TTC549 (cell line): ENCODE data around the gene SPIB.
A peak's percentile ranks its signal among the peaks of the same experiment; 100 is the strongest.
"Not testable (repeated sequence)": the region's sequence is repeated elsewhere in the genome, so short reads cannot be mapped to it uniquely, and the experiment has no call there.

Source experiments
- FAIRE-seq: peaks from 2 replicates; lab custom pipeline; 2012; peaks lifted over from hg19 to GRCh38; lab: Jason Lieb, UNC

SPIB gene

GRCh38 chr19:50418176-50419021 is at the start of gene SPIB:
Gene SPIB (plus strand): TSS chr19:50418938. CDS start chr19:50418963, 25 bp downstream.
- no peak for FAIRE-seq

DNA sequence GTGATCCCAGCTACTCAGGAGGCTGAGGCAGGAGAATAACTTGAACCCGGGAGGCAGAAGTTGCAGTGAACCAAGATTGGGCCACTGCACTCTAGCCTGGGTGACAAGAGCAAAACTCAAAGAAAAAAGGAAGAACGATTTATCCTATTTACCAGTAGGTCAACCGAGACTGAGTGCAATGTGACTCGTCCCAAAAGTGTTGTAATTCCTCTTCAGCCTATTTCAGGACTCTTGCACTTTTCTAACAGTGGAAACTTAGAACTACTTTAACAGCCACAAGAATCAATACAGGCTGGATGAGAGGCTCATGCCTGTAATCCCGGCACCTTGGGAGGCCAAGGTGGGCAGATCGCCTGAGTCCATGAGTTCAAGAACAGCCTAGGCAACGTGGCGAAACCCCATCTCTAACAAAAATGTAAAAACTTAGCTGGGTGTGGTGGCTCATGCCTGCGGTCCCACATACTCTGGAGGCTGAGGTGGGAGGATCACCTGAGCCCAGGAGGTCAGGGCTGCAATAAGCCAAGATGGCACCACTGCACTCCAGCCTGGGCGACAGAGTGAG is 46.7 kb upstream of the SPIB start:
- FAIRE-seq = no peak

- peak; percentile 29 for FAIRE-seq
These were observed 42.3 kb upstream of the SPIB start, which contains the start of gene NR1H2 for GRCh38 chr19:50376166-50377050. Gene NR1H2 (plus strand): TSS chr19:50376457. CDS start chr19:50377606, 1,149 bp downstream.

DNA sequence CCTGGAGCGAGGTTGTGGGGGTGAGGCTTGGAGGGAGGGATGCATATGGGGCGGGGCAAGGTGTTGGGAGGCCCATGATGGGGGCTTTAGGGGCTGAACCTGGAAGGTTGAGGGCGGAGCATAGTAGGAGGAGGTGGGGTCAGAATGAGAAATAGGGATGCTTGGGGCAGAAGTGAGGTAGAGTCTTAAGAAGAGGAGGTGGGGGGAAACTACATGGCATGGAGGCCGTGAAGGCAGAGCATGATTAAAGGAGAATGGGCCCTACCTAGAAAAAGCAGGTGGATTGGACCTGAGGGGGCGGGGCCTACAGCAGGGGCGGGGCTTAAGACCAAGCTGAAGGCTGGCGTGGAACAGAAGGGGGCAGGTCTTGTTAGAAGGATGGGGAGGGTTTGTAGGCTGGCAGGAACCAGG is 41.7 kb upstream of the SPIB start:
- no peak for FAIRE-seq

DNA sequence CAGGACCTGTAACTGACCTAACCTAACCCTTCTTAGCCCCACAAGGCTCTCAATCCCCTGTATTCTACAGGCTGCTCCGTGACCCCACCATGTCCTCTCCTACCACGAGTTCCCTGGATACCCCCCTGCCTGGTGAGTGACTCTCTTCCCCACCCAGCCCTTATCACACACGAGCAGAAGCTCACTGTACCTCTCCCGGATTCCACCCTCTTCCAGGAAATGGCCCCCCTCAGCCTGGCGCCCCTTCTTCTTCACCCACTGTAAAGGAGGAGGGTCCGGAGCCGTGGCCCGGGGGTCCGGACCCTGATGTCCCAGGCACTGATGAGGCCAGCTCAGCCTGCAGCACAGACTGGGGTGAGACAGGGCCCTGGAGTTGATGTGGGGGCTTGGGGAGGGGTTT is 41.2 kb upstream of the SPIB start:
- no peak for FAIRE-seq

GRCh38 chr19:50378169-50378862 is 40.4 kb upstream of the SPIB start:
- no peak for FAIRE-seq

GRCh38 chr19:50378863-50379236 is 39.9 kb upstream of the SPIB start:
- FAIRE-seq = no peak

- FAIRE-seq = no peak
These were observed 39.1 kb upstream of the SPIB start for GRCh38 chr19:50379602-50380001.

- FAIRE-seq = no peak
These were observed 38.6 kb upstream of the SPIB start for GRCh38 chr19:50380137-50380536.

DNA sequence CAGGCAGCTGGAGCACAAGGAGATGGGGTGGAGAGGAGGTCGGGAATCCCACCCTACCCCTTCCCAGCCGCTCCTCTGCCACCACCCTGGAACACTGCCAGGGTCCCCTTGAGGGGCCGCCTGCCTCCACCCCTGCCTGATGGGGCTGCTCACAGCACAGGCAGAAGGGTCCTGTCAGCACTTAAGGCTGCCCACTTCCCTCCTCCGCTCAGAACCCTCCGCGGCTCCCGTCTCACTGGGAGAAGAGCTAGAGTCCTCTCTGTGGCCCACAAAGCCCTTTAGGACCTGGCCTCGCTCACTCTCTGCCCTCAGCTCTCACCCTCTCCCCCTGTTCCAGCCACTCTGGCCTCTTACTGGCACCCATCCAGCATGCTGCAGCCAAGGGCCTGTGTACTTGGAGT is 38.0 kb upstream of the SPIB start:
- no peak for FAIRE-seq

DNA sequence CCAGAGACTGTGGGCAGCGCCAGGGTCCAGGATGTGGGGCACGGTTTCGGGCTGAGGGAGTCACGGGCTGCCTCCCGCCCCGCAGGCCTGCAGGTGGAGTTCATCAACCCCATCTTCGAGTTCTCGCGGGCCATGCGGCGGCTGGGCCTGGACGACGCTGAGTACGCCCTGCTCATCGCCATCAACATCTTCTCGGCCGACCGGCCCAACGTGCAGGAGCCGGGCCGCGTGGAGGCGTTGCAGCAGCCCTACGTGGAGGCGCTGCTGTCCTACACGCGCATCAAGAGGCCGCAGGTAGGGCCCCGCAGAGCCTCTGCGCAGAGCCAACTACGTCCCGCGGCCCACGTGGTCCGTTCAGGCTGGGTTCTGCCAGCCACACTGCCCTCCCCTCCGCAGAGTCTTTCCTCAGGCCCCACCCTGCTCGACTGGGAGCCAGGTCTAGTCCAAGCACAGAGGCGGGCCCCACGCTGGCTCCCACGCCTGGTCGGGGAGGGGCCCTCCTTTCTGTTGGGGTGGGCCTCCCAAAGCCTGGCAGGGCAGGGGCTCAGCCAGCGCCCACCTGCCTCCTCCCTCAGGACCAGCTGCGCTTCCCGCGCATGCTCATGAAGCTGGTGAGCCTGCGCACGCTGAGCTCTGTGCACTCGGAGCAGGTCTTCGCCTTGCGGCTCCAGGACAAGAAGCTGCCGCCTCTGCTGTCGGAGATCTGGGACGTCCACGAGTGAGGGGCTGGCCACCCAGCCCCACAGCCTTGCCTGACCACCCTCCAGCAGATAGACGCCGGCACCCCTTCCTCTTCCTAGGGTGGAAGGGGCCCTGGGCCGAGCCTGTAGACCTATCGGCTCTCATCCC is 36.6 kb upstream of the SPIB start:
- no peak for FAIRE-seq

DNA sequence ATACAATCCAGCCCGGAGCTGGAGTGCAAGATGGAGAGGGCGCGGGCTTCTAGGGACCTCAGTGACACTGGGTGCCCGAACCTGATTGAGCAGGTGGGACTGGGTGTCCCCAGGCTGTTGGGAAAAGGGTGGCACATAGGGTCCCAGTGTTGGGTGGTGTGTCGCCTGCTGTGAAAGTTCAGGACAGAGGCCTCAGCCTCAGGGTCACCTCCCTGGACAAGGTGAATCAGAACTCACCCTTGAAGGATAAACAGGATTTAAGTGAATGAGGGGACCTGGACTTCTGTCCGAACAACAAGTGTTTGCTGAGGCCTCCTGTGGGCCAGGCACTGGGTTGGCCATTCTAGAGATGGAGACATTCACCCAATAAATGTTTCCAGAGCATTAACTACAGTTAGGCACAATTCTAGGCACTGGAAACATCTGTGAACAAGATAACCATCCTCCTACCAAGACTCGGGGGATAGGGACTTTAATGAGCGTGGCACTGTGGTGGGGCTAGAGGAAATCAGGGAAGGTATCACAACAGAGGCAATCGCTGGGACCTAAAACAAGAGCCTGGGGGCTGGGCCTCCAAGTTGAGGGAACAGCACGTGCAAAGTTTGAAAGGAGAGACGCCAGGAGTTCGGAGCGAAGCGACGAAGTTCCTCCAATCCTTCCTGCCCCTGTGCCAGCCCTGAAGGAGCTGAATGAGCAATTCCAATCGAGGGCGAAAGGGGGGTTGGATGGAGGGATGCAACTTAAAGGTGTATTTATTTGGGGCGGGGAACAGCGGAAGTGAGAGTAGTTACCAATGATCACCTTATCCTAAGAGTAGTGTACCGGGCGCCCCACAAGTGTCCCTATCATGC is 35.5 kb upstream of the SPIB start:
- FAIRE-seq = no peak

- FAIRE-seq = peak; percentile 81
These were observed 34.7 kb upstream of the SPIB start, which contains the start of gene POLD1 for GRCh38 chr19:50383852-50384684. Gene POLD1 (plus strand): TSS chr19:50384347. CDS start chr19:50398852, 14,505 bp downstream.

DNA sequence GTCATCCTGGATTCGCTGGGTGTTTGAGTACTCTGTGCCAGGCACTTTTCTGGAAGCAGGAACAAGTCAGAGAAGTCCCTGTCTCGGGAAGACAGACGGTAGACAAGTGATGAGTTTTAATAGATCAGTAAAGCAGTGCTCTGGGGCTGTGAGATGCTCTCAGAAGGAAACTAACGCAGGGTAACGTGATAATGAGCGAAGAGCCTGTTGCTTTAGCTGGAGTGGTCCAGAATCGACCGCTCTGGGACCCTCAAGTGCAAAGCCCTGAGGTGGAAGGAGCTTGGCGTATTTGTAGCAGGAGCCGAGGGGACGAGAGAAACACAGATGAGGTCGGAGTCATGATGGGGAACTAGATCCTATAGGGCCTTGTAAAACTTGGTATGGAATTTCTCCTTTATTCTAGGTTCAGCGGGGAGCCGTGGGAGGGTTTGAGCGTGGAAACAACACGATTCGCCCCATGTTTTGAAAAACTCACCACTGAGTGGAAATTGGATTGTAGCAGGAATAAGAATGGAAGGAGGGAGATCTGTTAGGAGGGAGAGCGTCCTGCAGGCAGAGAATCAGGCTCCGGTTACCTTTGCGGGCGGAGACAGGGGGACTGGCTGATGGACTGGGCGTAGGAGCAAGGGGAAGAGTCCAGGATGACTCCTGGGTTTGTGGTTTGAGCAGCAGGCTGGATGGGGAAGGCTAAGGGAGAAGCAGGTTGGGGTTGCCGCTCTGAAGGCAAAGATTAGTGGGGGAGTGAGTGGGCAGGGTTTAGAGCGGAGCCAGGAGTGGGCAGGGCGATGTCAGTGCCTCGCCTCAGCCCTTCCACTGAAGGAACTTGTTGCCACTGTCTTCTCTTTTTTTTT is 33.8 kb upstream of the SPIB start:
- FAIRE-seq = no peak

DNA sequence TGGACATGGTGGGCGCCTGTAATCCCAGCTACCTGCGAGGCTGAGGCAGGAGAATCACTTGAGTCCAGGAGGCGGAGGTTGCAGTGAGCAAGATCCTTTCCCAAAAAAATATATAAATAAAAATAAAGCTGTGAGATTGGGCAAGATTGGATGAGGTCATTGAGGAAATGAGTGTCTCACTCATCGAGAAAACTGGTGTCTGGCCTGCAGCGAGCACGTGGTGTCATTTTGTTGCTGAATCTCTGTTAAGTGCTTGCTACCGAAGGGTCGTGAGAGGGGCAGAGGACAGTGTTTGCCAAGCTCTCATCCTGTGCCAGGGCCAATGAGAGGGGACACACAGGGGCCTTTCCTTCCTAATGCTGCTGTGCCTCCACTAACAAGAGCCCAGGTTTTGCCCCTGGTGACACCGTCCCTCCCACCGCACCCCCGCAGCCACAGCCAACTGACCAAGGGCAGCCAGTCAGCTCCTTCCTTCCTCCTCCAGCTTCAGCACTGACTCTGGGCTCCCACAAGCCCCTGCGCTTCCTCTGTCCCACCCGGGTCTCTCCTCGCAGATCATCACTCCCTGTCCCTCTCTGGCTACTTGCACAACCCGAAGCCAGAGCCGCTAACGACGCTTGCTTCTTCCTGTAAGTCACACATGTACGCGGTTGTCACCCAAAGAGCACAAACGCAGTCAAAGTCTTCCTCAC is 31.4 kb upstream of the SPIB start:
- FAIRE-seq = no peak

DNA sequence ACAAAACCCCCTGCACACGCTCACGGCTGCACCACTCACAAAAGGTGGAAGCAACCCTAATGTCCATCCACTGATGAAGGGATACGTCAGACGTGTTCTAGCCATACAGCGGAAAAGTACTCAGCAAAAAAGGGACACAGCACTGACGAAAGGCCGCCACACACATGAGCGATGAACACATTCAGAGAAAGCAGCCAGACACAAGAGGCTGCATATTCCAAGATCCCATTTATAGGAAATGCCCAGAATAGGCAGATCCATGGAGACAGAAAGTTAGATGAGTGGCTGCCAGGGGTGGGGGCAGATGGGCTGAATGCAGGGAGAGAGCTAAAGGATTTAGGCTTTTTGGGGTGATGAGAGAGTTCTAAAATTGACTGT is 30.9 kb upstream of the SPIB start:
- no peak for FAIRE-seq

GRCh38 chr19:50390295-50390694 is 28.4 kb upstream of the SPIB start:
- not testable (repeated sequence) for FAIRE-seq

DNA sequence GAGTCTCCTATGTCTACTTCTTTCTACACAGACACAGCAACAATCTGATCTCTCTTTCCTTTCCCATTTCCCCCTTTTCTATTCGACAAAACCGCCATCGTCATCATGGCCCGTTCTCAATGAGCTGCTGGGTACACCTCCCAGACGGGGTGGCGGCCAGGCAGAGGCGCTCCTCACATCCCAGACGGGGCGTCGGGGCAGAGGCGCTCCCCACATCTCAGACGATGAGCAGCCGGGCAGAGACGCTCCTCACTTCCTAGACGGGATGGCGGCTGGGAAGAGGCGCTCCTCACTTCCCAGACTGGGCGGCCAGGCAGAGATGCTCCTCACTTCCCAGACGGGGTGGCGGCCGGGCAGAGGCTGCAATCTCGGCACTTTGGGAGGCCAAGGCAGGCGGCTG is 27.8 kb upstream of the SPIB start:
- not testable (repeated sequence) for FAIRE-seq
